NCI-H446 treated with DMSO at 0.1 percent for 48 hours (cell line): ENCODE measurements around the gene HDAC9.
A peak's percentile ranks its signal among the peaks of the same experiment; 100 is the strongest.

Experiments used
- DNase-seq: peaks from one replicate; lab custom pipeline; 2025; lab: John Stamatoyannopoulos, UW

HDAC9 gene

DNA sequence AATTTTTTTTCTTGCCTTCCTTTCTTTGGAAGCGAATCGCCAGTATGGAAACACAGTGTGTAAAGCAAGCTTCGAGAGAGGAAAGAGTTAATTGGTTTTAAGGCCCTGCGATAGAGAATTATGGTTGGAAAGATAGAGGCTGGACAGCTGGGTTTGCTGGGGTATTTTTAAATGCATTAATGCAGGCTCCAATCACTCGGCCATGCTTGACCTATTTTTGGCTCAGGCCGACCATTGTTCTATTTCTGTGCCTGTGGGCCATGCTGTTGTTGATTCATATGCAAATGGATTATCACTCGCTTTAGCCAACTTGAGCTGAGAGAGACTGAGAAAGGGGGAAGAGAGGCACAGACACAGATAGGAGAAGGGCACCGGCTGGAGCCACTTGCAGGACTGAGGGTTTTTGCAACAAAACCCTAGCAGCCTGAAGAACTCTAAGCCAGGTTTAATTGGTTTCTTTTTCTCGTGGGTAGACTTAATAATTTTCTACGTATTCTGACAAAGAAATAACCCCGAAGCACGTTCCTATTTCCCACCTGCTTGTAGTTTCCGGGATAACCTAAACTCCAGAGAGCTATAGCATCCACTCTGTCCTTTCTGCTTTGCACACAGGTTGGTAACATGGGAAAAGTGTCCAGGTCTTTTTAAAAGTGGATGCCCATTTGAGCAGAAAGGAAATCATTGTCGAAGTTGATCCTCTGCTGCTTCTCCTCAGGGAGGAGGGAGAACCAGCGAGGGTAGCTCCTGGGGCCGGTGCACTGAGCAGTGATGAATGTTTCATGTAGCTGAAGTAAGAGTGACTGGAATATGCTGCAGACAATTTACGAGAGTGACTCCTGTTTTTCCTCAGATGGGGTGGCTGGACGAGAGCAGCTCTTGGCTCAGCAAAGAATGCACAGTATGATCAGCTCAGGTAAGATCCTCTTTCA lies at the start of gene HDAC9:
HDAC9 (plus strand) TSS at position 338 of the 929 bp plus-strand sequence; CDS start at position 892, 554 bp downstream.
- DNase-seq = peak; percentile 97

- no peak for DNase-seq
Observed at GRCh38 chr7:18445916-18446520, 49.5 kb upstream of the HDAC9 start.

DNA sequence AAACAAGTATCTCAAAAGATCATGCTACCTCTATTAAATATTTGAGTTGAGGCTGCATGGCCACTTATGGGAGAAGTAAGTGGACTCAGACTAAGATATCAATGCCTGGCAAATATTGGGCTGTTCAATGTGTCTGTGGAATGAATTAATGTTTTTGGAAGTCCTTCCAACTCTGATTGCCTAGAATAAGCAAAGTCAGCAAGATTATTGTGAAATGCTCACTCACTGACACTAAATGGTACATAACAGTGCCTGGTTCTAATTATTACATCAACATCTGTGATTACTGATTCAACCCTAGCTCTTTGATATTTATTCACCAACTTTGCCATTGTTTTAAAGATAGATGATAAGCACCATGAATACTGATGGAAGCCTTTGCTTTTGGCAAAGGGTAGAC lies 45.5 kb upstream of the HDAC9 start:
- DNase-seq = no peak

DNA sequence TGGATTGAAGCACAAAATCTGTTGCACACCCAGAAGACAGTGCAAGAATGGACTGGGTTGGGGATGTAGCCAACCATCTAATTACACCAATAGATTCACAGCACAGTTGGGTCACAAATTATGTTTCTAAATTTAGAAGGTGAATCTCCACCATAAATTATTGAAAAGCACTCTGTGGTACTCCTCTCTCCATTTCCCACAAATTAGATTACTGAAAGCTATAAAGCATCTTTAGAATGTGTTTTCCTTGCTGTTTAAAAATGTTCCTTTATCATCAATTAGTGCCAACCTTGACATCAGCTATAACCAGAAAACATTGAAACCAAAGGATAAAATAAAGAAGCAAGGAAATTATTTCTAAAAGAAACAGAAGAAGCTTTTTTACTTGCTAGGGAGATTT lies 39.9 kb upstream of the HDAC9 start:
- DNase-seq = no peak

- peak; percentile 38 for DNase-seq
Observed at GRCh38 chr7:18457832-18458231, 37.7 kb upstream of the HDAC9 start.

DNA sequence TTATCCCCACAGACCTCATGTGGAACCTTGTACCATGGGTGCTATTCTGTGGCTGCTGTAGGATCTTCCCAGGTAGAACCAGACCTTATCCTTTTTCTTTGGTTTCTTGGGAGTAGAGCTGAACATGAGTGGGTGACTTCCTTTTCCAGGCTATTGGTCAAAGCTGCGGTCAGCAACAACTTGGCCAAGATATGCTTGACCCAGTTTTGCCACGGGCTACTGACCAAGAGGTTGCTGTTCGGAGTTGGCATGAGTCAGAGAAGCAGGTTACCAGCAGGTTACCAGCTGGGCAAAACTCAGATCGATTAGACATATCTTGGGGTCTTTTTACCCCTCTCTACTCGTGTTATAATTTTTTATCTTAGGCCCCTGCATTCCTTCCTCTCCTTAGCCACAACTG lies 36.7 kb upstream of the HDAC9 start:
- no peak for DNase-seq

DNA sequence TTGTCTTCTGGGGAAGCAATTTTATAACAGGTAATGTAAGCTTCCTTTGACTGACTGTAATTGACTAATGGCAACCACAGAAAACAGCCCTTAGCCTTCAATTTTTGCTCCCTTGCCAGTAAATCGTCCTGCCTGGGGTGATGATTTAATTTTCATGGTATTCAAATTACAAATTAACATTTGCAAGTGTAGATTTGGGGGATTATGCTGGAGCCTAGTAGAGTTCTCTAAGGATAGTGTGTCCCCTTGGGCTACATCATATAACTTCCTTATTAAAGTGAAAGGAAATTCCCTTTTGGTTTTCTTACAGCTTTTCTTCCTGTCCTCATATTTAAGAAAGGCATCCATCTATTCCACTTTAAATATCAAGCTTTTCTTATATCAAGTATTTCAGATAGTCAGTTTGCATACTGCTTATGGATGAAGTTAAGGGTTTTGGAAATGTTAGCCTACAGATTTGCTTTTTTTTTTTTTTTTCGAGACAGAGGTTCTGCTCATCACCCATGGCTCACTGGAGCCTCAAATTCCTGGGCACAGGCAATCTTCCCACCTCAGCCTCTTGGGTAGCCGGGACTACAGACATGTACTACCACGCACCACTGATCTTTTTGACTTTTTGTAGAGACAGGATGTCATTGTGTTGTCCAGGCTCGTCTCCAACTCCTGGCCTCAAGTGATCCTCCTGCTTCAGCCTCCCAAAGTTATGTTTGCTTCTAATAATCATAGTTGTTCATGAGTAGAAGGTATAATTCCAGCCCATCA lies 35.9 kb upstream of the HDAC9 start:
- no peak for DNase-seq

- DNase-seq = no peak
Observed at GRCh38 chr7:18461785-18462467, 33.6 kb upstream of the HDAC9 start.

DNA sequence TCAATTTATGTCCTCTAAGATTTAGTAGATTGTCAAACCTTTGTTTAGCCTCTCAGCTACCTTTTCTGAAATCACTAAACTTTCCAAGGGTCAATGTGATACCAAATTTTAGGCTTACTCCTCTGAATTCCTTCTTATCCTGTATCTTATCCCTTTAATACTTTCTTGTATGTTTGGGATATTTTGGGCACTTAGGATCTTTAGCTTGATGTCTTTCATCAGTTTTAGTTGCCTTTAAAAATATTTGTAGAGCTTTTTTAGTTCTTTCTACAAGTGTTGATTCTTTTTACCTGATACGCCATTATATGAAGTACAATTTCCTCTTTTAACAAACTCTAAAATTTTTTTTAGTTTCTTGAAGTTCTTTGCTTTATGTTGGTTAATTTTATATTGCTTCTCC lies 30.7 kb upstream of the HDAC9 start:
- no peak for DNase-seq

- DNase-seq = no peak
Observed at GRCh38 chr7:18467011-18467410, 28.5 kb upstream of the HDAC9 start.

- no peak for DNase-seq
Observed at GRCh38 chr7:18468795-18469194, 26.8 kb upstream of the HDAC9 start.

GRCh38 chr7:18469316-18469715 lies 26.2 kb upstream of the HDAC9 start:
- DNase-seq = no peak

DNA sequence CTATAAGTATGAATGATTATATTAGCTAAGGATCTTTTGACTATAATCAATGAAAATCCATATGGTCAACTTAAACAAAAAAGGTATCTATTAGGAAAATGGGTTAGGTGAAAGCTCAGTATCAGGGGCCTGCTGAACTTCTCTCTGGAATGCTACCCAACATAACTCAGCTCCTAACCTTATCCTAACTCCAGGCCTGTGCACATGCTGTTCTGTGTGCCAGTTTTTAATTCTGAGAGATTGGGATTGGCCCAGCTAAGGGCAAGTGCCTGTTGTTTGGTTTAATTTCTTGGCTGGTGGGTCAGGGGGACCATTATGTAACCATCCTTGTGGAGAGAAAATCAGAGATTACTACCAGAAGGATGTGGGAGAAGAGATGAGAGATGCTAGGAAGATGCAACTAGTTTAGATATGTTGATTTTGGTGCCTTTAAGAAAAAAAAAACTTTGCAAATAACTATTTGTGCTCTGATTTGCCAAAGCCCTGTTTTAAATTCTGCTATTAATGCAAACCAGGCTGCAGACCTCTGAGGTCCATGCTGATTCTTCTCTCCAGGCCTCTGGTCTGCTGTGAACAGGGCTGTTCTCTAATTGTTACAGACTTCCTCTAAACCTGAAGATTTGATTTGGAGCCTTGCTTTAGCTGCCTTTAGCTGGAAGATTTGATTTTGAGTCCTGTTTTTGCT lies 23.9 kb upstream of the HDAC9 start:
- DNase-seq = no peak

GRCh38 chr7:18472161-18472483 lies 23.4 kb upstream of the HDAC9 start:
- no peak for DNase-seq

- no peak for DNase-seq
Observed at GRCh38 chr7:18473119-18473518, 22.4 kb upstream of the HDAC9 start.

DNA sequence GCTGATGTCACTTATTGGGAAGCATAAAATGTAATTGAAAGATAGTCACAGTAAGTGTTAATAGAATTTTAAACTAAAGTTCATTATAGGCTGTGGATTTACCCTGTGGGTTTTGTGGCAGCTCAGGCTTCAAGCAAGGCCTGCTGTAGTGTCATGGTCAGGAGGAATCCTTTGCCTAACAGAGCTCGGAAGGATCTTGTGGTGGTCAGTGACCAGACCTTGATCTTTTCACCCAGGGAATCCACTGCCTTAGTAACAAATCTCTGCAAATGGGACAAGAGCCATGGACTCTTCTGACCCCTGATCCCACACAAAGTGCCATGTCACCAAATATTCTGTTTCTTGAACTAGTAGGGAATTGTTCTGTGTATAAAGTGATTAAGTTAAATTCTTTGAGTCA lies 20.6 kb upstream of the HDAC9 start:
- DNase-seq = no peak

DNA sequence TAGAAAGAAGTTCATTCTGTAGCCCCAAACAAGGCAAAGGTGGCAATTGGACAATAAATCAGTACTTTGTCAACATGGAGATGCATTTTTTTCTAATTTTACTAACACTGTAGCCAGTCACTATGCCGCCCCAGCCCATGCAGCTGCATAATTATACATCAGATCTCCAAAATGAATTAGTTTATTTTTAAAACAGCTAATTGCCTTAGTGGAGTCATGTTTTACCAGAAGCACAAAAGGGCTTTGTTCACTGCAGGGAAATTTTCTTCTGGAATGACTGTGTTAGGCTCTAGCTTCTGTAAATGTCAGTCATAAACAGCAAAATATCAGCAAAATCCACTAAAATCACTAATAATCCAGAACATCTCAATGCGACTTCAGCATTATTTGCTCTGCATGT lies 20.1 kb upstream of the HDAC9 start:
- no peak for DNase-seq

GRCh38 chr7:18481776-18482175 lies 13.8 kb upstream of the HDAC9 start:
- DNase-seq = no peak

GRCh38 chr7:18488049-18488448 lies 7.5 kb upstream of the HDAC9 start:
- DNase-seq = no peak

DNA sequence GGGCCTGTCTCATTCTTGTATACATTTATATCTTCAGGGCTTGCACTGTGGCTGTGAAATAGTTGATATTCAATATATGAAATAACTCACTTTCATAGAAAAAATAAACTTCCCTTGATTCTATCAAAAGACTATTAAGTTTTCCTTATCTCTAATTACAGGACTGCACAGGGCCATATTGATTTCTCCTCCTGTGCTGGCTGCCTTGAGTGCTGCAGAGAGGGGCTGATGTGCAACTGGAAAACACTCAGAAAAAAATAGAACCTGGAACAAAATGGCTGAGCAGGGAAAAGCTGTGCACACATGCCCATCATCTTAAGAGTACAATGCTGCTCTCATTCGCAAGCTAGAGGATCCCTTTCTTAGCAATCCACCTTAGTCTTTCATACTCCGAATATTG lies 5.9 kb upstream of the HDAC9 start:
- DNase-seq = no peak

DNA sequence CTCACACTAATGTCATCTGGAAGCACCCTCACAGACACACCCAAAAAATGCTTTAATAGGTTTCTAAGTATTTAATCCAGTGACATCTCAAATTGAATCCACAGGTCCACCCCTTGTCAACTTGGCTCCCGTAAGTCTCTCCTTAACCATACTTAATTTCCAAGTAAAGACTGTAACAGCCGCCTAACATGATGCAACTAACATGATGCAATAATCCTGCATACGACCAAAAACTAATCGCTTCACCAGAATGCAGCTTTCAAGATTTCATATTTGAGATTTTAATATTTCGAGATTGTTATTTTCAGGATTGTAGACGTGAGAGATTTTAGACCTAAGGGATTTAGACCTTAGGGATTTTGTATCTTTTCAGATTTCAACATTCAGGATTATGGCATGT lies 3.7 kb upstream of the HDAC9 start:
- no peak for DNase-seq

DNA sequence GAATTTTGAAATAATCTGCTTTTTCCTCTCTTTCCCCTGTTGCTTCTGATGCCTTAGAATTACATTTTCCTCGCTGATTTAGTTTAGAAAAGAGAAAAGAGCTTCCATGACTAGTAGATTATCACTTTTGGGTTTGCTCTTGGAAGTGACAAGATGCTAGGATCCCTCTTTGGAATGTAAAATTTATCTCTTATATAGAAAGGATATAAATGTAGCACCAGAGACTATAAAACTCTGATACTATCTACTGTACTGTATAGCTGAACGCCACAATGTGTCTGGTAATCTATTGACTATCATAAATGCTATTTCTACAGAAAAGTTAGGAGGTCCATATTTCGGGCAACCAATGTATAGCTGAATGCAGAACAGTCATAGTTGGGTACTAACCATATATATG lies 1.1 kb upstream of the HDAC9 start:
- no peak for DNase-seq
